ENCODE data around the gene SLC25A34.
A peak's percentile ranks its signal among the peaks of the same experiment; 100 is the strongest.

Gene SLC25A34

GRCh38 chr1:15720861-15721260 lies 15.2 kb upstream of the SLC25A34 start:
- WGBS (ENCODE audit: extremely low coverage, insufficient coverage, insufficient read length) = no CpG with 5 or more reads among the region's 3 CpGs
- Histone ChIP-seq H3K36me3 (ENCODE audit: control insufficient read depth in 1 of 2, insufficient read depth in 2 of 2, low read length in 2 of 2) (peaks cover 32 to 42% of the 10 kb centered on the region in 2 experiments), H4K91ac (ENCODE audit: low read depth, low read length) (no peak overlapping the region), H3K4ac (ENCODE audit: low read depth, low read length) (no peak overlapping the region), H2AFZ (ENCODE audit: insufficient read depth, low read length, poor library complexity) (no peak overlapping the region), H3K9me3 (ENCODE audit: insufficient read depth, low read depth, low read length) (no peaks in the 10 kb centered on the region), H3K23ac (ENCODE audit: low read length) (no peak overlapping the region), H3K79me1 (ENCODE audit: low read length) (peaks cover 6% of the 10 kb centered on the region), H3K4me1 (ENCODE audit: control insufficient read depth in 1 of 2, insufficient read depth in 2 of 2, low read length in 2 of 2) (peaks cover 30 to 45% of the 10 kb centered on the region in 2 experiments), H3K18ac (ENCODE audit: low read length) (no peak overlapping the region), H4K12ac (ENCODE audit: low read depth, low read length) (no peak overlapping the region), H2BK5ac (ENCODE audit: low read depth, low read length, poor library complexity) (no peak overlapping the region), H3K14ac (ENCODE audit: low read length) (no peak overlapping the region), H2BK12ac (ENCODE audit: low read length) (no peak overlapping the region), H3K4me2 (ENCODE audit: low read length) (no peak overlapping the region), H4K8ac (ENCODE audit: low read depth, low read length) (no peak overlapping the region), H3K27ac (ENCODE audit: low read depth, low read length) (no peak overlapping the region), H3K79me2 (ENCODE audit: control insufficient read depth, insufficient read depth, low read length, poor library complexity) (no peaks in the 10 kb centered on the region), H2AK5ac (ENCODE audit: low read length) (no peak overlapping the region), H2BK120ac (ENCODE audit: insufficient read depth, low read length, poor library complexity) (no peak overlapping the region), H3K27me3 (ENCODE audit: insufficient read depth, low read length) (no peaks in the 10 kb centered on the region), H3K4me3 (ENCODE audit: low read depth, low read length) (no peak overlapping the region), H3K9ac (ENCODE audit: low read length) (no peak overlapping the region)
- no peak for DNase-seq

DNA sequence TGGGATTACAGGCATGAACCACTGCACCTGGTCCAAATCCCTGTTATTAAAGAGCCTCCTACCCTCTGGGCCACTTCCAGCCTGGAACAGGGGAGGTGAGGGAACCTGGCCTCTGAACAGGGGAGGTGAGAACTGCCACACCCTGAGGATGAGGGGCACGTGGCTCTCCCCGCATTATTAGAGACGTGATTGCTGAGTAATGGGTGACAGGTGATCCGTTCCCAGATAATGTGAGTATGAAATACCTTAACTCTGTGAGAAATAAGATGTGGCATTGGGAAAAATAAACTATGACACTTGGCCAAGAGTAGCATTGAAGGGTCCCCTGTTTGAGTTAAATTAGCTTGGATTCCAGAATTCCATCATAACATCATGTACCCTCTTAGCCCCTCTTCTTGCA lies 13.6 kb upstream of the SLC25A34 start:
- Histone ChIP-seq H2BK120ac (ENCODE audit: insufficient read depth, low read length, poor library complexity) (no peak overlapping the region), H2BK5ac (ENCODE audit: low read depth, low read length, poor library complexity) (no peak overlapping the region), H2AFZ (ENCODE audit: insufficient read depth, low read length, poor library complexity) (no peak overlapping the region), H3K23ac (ENCODE audit: low read length) (no peak overlapping the region), H3K9me3 (ENCODE audit: insufficient read depth, low read depth, low read length) (no peaks in the 10 kb centered on the region), H4K91ac (ENCODE audit: low read depth, low read length) (peak overlapping the region; percentile 2), H3K4me2 (ENCODE audit: low read length) (no peak overlapping the region), H4K12ac (ENCODE audit: low read depth, low read length) (no peak overlapping the region), H3K36me3 (ENCODE audit: control insufficient read depth in 1 of 2, insufficient read depth in 2 of 2, low read length in 2 of 2) (peaks cover 33 to 42% of the 10 kb centered on the region in 2 experiments), H3K18ac (ENCODE audit: low read length) (no peak overlapping the region), H3K14ac (ENCODE audit: low read length) (no peak overlapping the region), H3K4me1 (ENCODE audit: control insufficient read depth in 1 of 2, insufficient read depth in 2 of 2, low read length in 2 of 2) (peaks cover 40 to 52% of the 10 kb centered on the region in 2 experiments), H3K27me3 (ENCODE audit: insufficient read depth, low read length) (no peaks in the 10 kb centered on the region), H3K4ac (ENCODE audit: low read depth, low read length) (no peak overlapping the region), H3K4me3 (ENCODE audit: low read depth, low read length) (no peak overlapping the region), H4K8ac (ENCODE audit: low read depth, low read length) (no peak overlapping the region), H3K27ac (ENCODE audit: low read depth, low read length) (no peak overlapping the region), H3K9ac (ENCODE audit: low read length) (no peak overlapping the region), H3K79me2 (ENCODE audit: control insufficient read depth, insufficient read depth, low read length, poor library complexity) (no peaks in the 10 kb centered on the region), H2AK5ac (ENCODE audit: low read length) (no peak overlapping the region), H3K79me1 (ENCODE audit: low read length) (peaks cover 7% of the 10 kb centered on the region), H2BK12ac (ENCODE audit: low read length) (no peak overlapping the region)
- WGBS (ENCODE audit: extremely low coverage, insufficient coverage, insufficient read length) = no CpG with 5 or more reads among the region's 4 CpGs
- DNase-seq = peak; percentile 45 to 58

- DNase-seq = peak; percentile 99
- Histone ChIP-seq H3K27me3 (ENCODE audit: insufficient read depth, low read length) (no peaks in the 10 kb centered on the region), H2BK12ac (ENCODE audit: low read length) (no peak overlapping the region), H4K91ac (ENCODE audit: low read depth, low read length) (no peak overlapping the region), H2AFZ (ENCODE audit: insufficient read depth, low read length, poor library complexity) (no peak overlapping the region), H3K79me2 (ENCODE audit: control insufficient read depth, insufficient read depth, low read length, poor library complexity) (no peaks in the 10 kb centered on the region), H3K4me3 (ENCODE audit: low read depth, low read length) (no peak overlapping the region), H3K27ac (ENCODE audit: low read depth, low read length) (peak overlapping the region; percentile 11), H3K9ac (ENCODE audit: low read length) (no peak overlapping the region), H3K23ac (ENCODE audit: low read length) (no peak overlapping the region), H3K14ac (ENCODE audit: low read length) (no peak overlapping the region), H2AK5ac (ENCODE audit: low read length) (no peak overlapping the region), H3K79me1 (ENCODE audit: low read length) (peaks cover 7% of the 10 kb centered on the region), H4K8ac (ENCODE audit: low read depth, low read length) (no peak overlapping the region), H3K18ac (ENCODE audit: low read length) (peak overlapping the region; percentile 9), H4K12ac (ENCODE audit: low read depth, low read length) (no peak overlapping the region), H3K4ac (ENCODE audit: low read depth, low read length) (no peak overlapping the region), H2BK5ac (ENCODE audit: low read depth, low read length, poor library complexity) (no peak overlapping the region), H3K4me2 (ENCODE audit: low read length) (no peak overlapping the region), H3K9me3 (ENCODE audit: insufficient read depth, low read depth, low read length) (no peaks in the 10 kb centered on the region), H3K36me3 (ENCODE audit: control insufficient read depth in 1 of 2, insufficient read depth in 2 of 2, low read length in 2 of 2) (peaks cover 34 to 42% of the 10 kb centered on the region in 2 experiments), H3K4me1 (ENCODE audit: control insufficient read depth in 1 of 2, insufficient read depth in 2 of 2, low read length in 2 of 2) (peaks cover 40 to 52% of the 10 kb centered on the region in 2 experiments), H2BK120ac (ENCODE audit: insufficient read depth, low read length, poor library complexity) (no peak overlapping the region)
- no CpG with 5 or more reads among the region's 13 CpGs for WGBS (ENCODE audit: extremely low coverage, insufficient coverage, insufficient read length)
These were observed 13.1 kb upstream of the SLC25A34 start for GRCh38 chr1:15722836-15723532.

GRCh38 chr1:15723631-15724246 lies 12.3 kb upstream of the SLC25A34 start:
- H3K79me1 ChIP-seq (ENCODE audit: low read length) = peaks cover 7% of the 10 kb centered on the region
- H4K8ac ChIP-seq (ENCODE audit: low read depth, low read length) = no peak overlapping the region
- DNase-seq = peak; percentile 76 to 83
- H3K79me2 ChIP-seq (ENCODE audit: control insufficient read depth, insufficient read depth, low read length, poor library complexity) = no peaks in the 10 kb centered on the region
- no peak overlapping the region for H3K4ac ChIP-seq (ENCODE audit: low read depth, low read length)
- peaks cover 37 to 44% of the 10 kb centered on the region in 2 experiments for H3K36me3 ChIP-seq (ENCODE audit: control insufficient read depth in 1 of 2, insufficient read depth in 2 of 2, low read length in 2 of 2)
- H2BK12ac ChIP-seq (ENCODE audit: low read length) = peak overlapping the region; percentile 47
- H4K91ac ChIP-seq (ENCODE audit: low read depth, low read length) = no peak overlapping the region
- H3K27ac ChIP-seq (ENCODE audit: low read depth, low read length) = no peak overlapping the region
- WGBS (ENCODE audit: extremely low coverage, insufficient coverage, insufficient read length) = no CpG with 5 or more reads among the region's 20 CpGs
- H3K4me2 ChIP-seq (ENCODE audit: low read length) = peak overlapping the region; percentile 6
- H2BK5ac ChIP-seq (ENCODE audit: low read depth, low read length, poor library complexity) = no peak overlapping the region
- H2AFZ ChIP-seq (ENCODE audit: insufficient read depth, low read length, poor library complexity) = no peak overlapping the region
- no peak overlapping the region for H4K12ac ChIP-seq (ENCODE audit: low read depth, low read length)
- H3K23ac ChIP-seq (ENCODE audit: low read length) = no peak overlapping the region
- no peak overlapping the region for H3K9ac ChIP-seq (ENCODE audit: low read length)
- no peak overlapping the region for H2BK120ac ChIP-seq (ENCODE audit: insufficient read depth, low read length, poor library complexity)
- H2AK5ac ChIP-seq (ENCODE audit: low read length) = peak overlapping the region; percentile 4
- peaks cover 40 to 52% of the 10 kb centered on the region in 2 experiments for H3K4me1 ChIP-seq (ENCODE audit: control insufficient read depth in 1 of 2, insufficient read depth in 2 of 2, low read length in 2 of 2)
- H3K9me3 ChIP-seq (ENCODE audit: insufficient read depth, low read depth, low read length) = no peaks in the 10 kb centered on the region
- no peak overlapping the region for H3K4me3 ChIP-seq (ENCODE audit: low read depth, low read length)
- H3K18ac ChIP-seq (ENCODE audit: low read length) = no peak overlapping the region
- no peak overlapping the region for H3K14ac ChIP-seq (ENCODE audit: low read length)
- no peaks in the 10 kb centered on the region for H3K27me3 ChIP-seq (ENCODE audit: insufficient read depth, low read length)
